Thyroid gland (tissue), 4 donors: ENCODE measurements around the gene NAV3.

Source experiments
- POLR2A ChIP-seq, 2 donors: fragments of 450-650 bp; IDR thresholded peaks; one replicate each; pipeline ENCODE4 v1.6.1; 2017; ENCODE audit warnings: antibody characterized with exemption in 2 of 2, mild to moderate bottlenecking in 2 of 2, moderate library complexity in 1 of 2
- TF ChIP-seq, protein P1 (sequence below), 6 experiments: fragments of 200-600 bp in 3 of 6; fragments of 450-650 bp in 3 of 6; sonication (generic) in 3 of 6; IDR thresholded peaks; one replicate each; pipeline ENCODE4 v1.5.1; 2016 to 2019; ENCODE audit warnings: antibody characterized with exemption in 6 of 6, mild to moderate bottlenecking in 2 of 6, inconsistent platforms in 1 of 6, moderate library complexity in 1 of 6

DNA sequence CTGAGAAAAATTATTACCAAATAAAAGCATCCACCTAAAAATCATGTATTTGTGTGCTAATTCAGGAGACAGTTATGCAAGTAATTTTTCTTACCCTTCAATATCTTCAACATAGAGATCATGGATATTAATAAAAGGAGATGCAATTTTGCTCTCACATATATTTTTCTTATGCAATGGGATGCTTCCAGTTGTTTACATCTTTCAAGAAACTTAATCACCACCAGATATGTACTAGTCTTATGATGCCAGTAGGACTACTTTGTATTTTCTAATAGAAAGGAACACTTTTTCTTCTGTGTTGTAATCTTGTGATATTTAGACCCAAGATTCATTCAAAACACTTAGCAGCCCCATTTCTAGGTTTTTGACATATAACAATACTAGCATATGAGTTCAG lies 107.6 kb downstream of the NAV3 start:
- TF ChIP-seq, protein P1, sequence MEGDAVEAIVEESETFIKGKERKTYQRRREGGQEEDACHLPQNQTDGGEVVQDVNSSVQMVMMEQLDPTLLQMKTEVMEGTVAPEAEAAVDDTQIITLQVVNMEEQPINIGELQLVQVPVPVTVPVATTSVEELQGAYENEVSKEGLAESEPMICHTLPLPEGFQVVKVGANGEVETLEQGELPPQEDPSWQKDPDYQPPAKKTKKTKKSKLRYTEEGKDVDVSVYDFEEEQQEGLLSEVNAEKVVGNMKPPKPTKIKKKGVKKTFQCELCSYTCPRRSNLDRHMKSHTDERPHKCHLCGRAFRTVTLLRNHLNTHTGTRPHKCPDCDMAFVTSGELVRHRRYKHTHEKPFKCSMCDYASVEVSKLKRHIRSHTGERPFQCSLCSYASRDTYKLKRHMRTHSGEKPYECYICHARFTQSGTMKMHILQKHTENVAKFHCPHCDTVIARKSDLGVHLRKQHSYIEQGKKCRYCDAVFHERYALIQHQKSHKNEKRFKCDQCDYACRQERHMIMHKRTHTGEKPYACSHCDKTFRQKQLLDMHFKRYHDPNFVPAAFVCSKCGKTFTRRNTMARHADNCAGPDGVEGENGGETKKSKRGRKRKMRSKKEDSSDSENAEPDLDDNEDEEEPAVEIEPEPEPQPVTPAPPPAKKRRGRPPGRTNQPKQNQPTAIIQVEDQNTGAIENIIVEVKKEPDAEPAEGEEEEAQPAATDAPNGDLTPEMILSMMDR (IDR thresholded peaks at IDR 0.05), result no peak
- no peak for TF ChIP-seq POLR2A (IDR thresholded peaks at IDR 0.05)
